Activated T-cell treated with anti-CD3 and anti-CD28 coated beads, Interleukin-2, amount 50 U/mL, for 24 hours (primary cell): Measurements from ENCODE around the gene TNFSF15.
"Not testable (repeated sequence)": the region's sequence is repeated elsewhere in the genome, so short reads cannot be mapped to it uniquely, and the experiment has no call there.

ENCODE experiments used
- DNase-seq: peaks from one replicate; pipeline ENCODE4 v3.0.0-alpha.2; 2020
- H3K27ac Mint-ChIP-seq: 2 replicates; pipeline ENCODE4 v1.8.0; 2020; ENCODE audit warnings: mild to moderate bottlenecking, mixed read lengths
- H3K27me3 Mint-ChIP-seq: 2 replicates; pipeline ENCODE4 v1.8.0; 2020; ENCODE audit warnings: mixed read lengths
- H3K36me3 Mint-ChIP-seq: 2 replicates; pipeline ENCODE4 v1.8.0; 2020; ENCODE audit warnings: low read depth, mixed read lengths
- H3K4me1 Mint-ChIP-seq: 2 replicates; pipeline ENCODE4 v1.8.0; 2020; ENCODE audit warnings: low read depth, mixed read lengths
- H3K4me3 Mint-ChIP-seq: 2 replicates; pipeline ENCODE4 v1.8.0; 2020; ENCODE audit warnings: mild to moderate bottlenecking, moderate library complexity, mixed read lengths
- H3K9me3 Mint-ChIP-seq: 2 replicates; pipeline ENCODE4 v1.8.0; 2020; ENCODE audit warnings: mixed read lengths

TNFSF15 gene

DNA sequence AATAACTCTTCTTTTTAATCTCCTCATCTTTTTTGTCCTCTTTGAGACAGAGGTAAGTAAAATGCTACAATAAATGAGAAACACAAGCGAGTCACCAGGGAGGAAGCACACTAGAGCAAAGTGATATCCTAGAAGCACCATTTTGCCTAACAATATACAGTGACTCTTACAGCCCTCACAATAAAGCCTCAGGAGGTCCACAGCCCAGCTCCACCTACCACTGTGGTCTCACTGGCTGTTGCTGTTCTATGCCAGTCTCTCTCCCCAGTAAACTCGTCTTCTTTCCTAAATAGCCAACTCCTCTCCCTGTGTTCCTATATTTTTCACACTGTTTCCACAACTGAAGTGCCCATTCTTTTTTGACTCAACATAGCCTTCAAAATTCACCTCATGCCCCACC is 44.3 kb downstream of the TNFSF15 start:
- Mint-ChIP-seq H3K27me3 (no peaks in the 10 kb centered on the region), H3K4me3 (no peak overlapping the region), H3K27ac (no peak overlapping the region), H3K4me1 (peaks cover 4% of the 10 kb centered on the region), H3K36me3 (no peaks in the 10 kb centered on the region), H3K9me3 (peaks cover 4% of the 10 kb centered on the region)
- DNase-seq = no peak

DNA sequence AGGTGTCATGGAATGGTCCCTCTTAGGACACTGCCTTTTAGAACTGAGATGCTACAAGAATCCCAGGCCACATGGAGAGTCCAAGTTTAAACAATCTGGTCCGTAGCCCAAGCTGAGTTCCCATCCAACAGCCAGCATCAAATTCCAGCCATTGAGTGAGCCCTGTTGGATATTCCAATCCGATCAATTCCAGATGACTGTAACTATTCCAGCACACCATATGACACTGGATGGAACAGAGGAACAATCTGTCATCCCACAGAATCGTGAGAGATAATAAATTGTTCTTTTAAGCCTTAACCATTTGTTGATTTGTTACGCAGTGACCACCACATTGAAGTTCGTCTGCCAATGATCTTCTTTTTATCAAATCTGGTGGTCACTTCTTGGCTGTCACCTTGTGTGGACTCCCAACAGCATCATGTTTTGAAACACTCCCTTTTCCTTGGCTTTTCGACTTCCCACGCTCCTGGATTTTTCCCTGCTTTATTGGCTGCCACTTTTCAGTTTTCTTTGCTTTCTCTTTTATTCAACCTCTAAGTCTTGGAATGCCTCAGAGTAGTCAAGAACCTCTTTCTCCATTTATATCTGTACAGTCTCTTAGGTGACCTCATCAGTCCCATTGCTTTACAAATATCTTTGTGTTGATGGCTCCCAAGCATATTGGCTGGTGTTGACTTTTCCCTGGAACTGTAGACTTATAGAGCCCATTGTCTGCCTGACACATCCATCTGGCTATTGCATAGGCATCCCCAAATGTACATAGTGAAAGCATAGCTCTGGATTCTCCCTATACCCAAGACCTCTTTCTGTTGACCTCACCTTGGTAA is 46.1 kb downstream of the TNFSF15 start:
- Mint-ChIP-seq H3K9me3 (peaks cover 4% of the 10 kb centered on the region), H3K4me1 (peaks cover 6% of the 10 kb centered on the region), H3K4me3 (no peak overlapping the region), H3K36me3 (no peaks in the 10 kb centered on the region), H3K27ac (no peak overlapping the region), H3K27me3 (no peaks in the 10 kb centered on the region)
- DNase-seq = no peak

DNA sequence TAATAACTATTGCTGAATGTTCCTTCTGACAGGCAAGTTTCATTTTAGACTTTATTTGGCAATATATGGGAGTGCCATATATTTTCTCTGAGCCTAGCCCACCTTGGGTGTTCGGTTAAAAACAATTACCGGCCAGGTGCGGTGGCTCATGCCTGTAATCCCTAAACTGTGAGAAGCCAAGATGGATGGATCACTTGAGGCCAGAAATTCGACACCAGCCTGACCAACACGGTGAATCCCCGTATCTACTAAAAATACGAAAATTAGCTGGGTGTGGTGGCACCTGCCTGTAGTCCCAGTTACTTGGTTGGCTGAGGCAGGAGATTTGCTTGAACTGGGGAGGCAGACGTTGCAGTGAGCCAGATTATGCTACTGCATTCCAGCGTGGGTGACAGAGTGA is 47.9 kb downstream of the TNFSF15 start:
- Mint-ChIP-seq H3K9me3 (peaks cover 4% of the 10 kb centered on the region), H3K4me1 (peaks cover 12% of the 10 kb centered on the region), H3K4me3 (no peak overlapping the region), H3K27ac (no peak overlapping the region), H3K27me3 (no peaks in the 10 kb centered on the region), H3K36me3 (no peaks in the 10 kb centered on the region)
- DNase-seq = no peak

DNA sequence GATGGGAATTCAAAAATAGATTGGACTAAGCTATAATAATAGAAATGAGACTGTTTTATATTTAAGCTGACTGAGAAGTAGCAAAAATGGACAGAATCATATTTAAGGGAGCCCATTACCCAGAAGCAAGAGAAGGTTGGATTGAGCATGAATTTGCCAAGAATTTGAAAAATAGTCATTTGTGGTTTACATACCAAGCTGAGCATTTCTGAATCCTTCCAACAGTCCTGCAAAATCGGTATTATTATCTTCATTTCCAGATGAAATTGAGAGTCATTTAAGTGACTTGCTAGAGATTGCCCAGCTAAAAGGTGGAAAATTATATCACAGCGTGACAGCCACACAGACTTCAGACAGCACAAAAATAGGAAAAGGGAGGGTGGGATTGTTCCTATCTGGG is 48.4 kb downstream of the TNFSF15 start:
- Mint-ChIP-seq H3K9me3 (peaks cover 4% of the 10 kb centered on the region), H3K27ac (no peak overlapping the region), H3K4me1 (peaks cover 12% of the 10 kb centered on the region), H3K36me3 (no peaks in the 10 kb centered on the region), H3K27me3 (no peaks in the 10 kb centered on the region), H3K4me3 (no peak overlapping the region)
- no peak for DNase-seq

DNA sequence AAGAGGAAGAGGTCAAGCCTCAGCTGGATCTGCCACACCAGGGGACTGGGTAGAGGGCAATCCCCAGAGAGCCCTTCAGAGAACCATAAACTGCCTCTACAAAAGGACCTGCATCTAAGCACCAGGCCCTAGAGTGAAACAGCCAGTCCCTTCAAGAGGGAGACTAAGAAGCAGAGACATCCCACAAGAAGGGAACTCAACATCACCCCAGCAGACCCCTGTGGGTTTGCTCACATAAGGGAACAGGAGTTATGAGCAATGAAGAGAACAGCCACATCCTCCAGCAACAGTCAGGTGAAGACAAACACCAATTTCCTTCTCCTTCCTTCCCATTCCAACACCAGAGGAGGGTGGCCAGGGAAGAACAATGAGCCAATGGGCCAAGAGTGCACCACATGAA is 48.9 kb downstream of the TNFSF15 start:
- Mint-ChIP-seq H3K27ac (no peak overlapping the region), H3K4me3 (no peak overlapping the region), H3K36me3 (no peaks in the 10 kb centered on the region), H3K9me3 (peaks cover 4% of the 10 kb centered on the region), H3K4me1 (peaks cover 12% of the 10 kb centered on the region), H3K27me3 (no peaks in the 10 kb centered on the region)
- no peak for DNase-seq

DNA sequence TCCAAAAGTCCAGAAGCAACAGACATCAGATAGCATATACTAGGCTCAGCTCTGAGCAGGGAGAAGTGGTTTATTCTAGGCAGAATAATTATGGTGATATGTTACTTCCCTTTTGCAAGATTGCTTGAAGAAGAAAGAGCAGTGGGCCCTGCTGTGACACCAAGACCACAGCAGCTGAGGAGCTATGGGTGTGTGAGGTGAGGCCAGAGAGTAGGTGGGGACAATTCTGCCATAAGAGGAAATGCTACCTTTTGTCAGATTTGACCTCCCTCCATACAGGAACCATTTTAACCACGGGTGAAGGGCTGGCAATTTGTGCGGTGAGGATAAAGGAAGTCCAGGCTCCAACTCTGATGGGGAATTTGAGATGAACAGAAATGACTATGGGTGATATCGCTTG is 51.3 kb downstream of the TNFSF15 start:
- Mint-ChIP-seq H3K36me3 (no peaks in the 10 kb centered on the region), H3K9me3 (peaks cover 4% of the 10 kb centered on the region), H3K4me3 (no peak overlapping the region), H3K27me3 (no peaks in the 10 kb centered on the region), H3K27ac (no peak overlapping the region), H3K4me1 (peaks cover 12% of the 10 kb centered on the region)
- no peak for DNase-seq

DNA sequence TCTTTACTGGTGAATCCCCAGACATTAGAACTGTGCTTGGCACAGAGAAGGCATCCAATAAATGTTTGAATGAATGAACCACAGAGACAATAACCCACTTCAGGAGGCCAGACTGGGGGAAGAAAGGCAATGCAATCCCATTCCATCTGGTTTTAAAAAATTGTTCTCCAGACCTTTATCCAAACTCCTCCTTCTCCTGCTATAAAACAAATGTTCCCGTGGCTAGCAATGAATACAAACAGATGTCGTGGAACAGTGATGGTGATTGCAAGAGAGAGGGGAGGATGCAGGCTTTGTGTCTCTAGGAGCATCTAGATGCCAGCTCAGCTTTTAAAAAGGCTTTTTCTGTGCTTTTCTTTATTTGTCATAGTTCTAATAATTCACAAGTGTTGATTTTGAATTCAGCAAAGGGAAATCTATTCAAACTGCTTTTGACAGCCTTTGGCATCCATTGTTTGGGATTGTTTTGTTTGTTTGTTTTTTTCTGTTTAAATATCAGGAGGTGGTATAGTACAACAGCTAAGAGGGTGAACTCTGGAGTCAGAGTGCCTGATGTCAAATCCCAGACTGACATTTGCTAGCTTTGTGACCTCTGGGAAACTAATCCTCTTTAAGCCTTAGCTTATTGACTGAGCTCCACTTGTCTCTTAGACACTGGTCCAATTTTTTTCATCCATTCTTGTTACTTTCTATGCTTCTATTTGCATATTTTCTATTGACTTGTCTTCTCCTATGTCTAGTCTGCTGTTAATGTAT is 59.1 kb downstream of the TNFSF15 start:
- Mint-ChIP-seq H3K27me3 (no peaks in the 10 kb centered on the region), H3K36me3 (no peaks in the 10 kb centered on the region), H3K27ac (no peak overlapping the region), H3K9me3 (no peaks in the 10 kb centered on the region), H3K4me3 (no peak overlapping the region), H3K4me1 (peaks cover 15% of the 10 kb centered on the region)
- no peak for DNase-seq

DNA sequence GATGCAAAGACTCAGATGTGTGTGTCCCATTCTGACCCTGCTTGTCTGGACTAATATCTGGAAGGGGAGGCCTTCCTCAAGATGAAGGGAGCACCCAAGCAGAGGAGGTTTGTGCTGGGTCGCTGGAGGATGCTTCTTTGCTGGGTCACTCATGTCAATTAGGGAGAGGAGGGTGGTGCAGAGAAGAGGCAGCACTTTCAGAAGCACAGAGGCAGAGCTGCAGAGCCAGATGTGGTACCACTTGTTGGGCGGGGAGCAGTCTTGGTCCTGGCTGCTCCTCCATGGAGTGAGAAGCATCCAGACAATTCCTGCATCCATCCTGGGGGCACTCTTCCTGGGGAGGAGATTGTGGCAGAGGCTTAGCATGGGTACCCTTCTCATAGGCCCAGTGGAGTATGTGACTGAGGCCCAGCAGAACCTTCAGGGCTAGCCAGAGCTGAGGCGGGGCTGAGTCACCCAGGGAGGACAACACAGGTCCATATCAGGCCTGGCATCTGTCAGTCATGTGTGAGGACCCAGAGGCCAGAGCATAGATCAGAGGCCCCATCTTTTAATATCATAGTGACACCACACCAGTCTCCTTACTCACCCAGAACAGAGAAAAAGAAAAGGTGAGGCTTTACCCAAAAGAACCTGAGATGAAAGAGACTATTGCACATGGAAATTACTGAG is 59.8 kb downstream of the TNFSF15 start:
- no peaks in the 10 kb centered on the region for H3K36me3 Mint-ChIP-seq
- H3K4me3 Mint-ChIP-seq = no peak overlapping the region
- H3K9me3 Mint-ChIP-seq = no peaks in the 10 kb centered on the region
- no peaks in the 10 kb centered on the region for H3K27me3 Mint-ChIP-seq
- no peak for DNase-seq
- no peak overlapping the region for H3K27ac Mint-ChIP-seq
- peaks cover 15% of the 10 kb centered on the region for H3K4me1 Mint-ChIP-seq

DNA sequence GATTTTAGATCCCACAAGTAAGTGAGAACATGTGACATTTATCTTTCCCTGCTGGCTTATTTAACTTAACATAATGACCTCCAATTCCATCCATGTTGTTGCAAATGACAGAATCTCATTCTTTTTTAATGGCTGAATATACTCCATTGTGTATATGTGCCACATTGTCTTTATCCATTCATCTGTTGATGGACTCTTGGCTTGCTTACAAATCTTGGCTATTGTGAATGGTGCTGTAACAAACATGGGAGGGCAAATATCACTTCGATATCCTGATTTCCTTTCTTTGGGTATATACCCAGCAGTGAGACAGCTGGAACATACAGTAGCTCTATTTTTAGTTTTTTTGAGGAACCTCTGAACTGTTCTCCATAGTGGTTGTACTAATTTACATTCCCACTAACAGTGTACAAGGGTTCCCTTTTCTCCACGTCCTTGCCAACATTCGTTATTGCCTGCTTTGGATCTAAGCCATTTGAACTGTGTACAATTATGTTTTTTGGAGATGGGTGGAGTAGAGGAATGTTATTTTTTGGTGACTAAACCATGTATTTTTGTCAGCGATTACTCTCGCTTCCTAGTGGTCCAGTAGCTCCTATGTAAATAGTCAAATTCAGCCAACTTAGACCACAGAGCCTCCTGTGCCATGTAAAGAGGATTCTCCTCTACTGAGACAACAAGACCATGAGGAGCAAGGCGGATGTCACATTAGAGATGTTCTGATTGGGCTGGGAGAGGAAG is 60.6 kb downstream of the TNFSF15 start:
- Mint-ChIP-seq H3K4me1 (peaks cover 21% of the 10 kb centered on the region), H3K4me3 (no peak overlapping the region), H3K9me3 (no peaks in the 10 kb centered on the region), H3K36me3 (no peaks in the 10 kb centered on the region), H3K27ac (peak overlapping the region; percentile 9), H3K27me3 (no peaks in the 10 kb centered on the region)
- no peak for DNase-seq

DNA sequence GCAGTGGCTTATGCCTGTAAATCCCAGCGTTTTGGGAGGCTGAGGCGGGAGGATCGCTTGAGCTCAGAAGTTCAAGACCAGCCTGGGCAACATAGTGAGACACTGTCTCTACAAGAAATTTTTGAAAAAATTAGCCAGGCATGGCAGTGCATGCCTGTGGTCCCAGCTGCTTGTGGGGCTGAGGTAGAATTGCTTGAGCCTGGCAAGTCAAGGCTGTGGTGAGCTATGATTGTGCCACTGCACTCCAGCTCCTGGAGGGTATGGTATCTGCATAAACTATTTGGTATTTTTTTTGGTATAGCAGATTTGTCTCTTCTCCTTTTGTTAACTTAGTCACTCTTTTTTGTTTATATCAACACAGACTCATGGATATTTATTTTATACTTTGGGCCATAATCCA is 62.4 kb downstream of the TNFSF15 start:
- no peaks in the 10 kb centered on the region for H3K27me3 Mint-ChIP-seq
- peaks cover 38% of the 10 kb centered on the region for H3K4me1 Mint-ChIP-seq
- no peaks in the 10 kb centered on the region for H3K9me3 Mint-ChIP-seq
- peaks cover 6% of the 10 kb centered on the region for H3K36me3 Mint-ChIP-seq
- no peak for DNase-seq
- H3K27ac Mint-ChIP-seq = no peak overlapping the region
- no peak overlapping the region for H3K4me3 Mint-ChIP-seq

DNA sequence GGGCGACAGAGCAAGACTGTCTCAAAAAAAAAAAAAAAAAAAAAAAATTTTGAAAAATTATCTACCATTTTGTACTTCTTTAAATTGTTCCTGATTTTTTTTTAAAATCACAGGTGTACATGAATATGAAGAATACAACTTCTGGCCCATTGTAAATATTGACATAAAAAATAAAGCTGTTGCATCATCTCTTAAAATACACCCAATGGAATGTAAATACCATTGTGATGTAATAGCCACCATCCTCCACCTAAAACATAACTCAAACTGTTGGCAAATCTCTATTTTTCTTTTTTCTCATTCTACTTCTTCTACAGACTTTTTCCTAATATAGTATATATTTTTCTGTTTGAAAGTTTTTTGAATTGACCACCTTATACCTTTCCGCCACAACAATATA is 62.9 kb downstream of the TNFSF15 start:
- Mint-ChIP-seq H3K4me1 (peaks cover 42% of the 10 kb centered on the region), H3K27me3 (no peaks in the 10 kb centered on the region), H3K27ac (no peak overlapping the region), H3K9me3 (no peaks in the 10 kb centered on the region), H3K4me3 (no peak overlapping the region), H3K36me3 (peaks cover 6% of the 10 kb centered on the region)
- no peak for DNase-seq

DNA sequence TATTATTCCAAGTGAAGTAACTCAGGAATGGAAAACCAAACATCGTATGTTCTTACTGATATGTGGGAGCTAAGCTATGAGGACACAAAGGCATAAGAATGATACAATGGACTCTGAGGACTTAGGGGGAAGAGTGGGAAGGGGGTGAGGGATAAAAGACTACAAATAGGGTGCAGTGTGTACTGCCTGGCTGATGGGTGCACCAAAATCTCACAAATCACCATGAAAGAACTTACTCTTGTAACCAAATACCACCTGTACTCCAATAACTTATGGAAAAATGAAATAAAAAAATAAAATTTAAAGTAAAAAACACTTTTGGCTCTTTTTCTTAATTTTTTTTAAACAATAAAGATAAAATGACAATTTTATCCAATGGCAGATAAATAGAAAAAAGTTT is 64.3 kb downstream of the TNFSF15 start:
- H3K27me3 Mint-ChIP-seq, H3K36me3 Mint-ChIP-seq, H3K27ac Mint-ChIP-seq, DNase-seq, H3K4me3 Mint-ChIP-seq, H3K9me3 Mint-ChIP-seq: not testable (repeated sequence)
- H3K4me1 Mint-ChIP-seq = peaks cover 52% of the 10 kb centered on the region

DNA sequence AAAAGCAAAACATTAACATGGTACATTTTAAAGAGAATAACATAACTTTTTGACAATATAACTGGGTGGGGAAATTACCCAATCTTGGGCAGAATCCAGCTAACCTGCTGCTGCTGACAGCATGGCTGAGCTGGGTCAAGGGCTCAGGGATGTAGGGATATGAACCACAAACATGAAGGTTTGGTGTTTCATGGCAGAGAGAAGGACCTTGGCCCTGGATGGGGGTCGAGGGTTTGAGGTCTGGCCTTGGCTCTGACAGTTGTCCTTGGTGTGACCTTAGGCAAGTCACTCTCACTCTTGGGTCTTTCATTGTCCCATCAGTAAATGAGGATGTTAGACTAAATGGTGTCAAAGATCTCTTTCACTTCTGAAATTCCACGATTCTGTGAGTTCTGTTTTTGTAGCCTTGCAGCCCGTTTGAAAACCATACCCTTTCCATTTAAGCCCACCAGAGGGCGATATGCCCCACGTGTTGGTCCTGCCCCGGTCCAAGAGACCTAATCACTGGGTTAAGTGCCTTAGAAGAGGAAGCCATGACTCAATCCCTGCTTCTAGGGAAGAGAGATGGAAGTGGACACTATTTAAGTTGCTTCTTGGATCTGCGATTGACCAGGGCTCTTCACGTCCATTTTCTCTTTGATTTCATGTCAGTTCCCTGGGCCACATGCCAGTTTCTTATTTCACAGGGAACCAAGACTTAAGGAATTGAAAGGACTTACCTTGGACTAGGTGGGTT is 67.1 kb downstream of the TNFSF15 start:
- Mint-ChIP-seq H3K9me3 (no peaks in the 10 kb centered on the region), H3K27ac (peak overlapping the region; percentile 93), H3K36me3 (peaks cover 10% of the 10 kb centered on the region), H3K4me3 (peak overlapping the region; percentile 10), H3K27me3 (no peaks in the 10 kb centered on the region), H3K4me1 (peaks cover 64% of the 10 kb centered on the region)
- peak; percentile 69 for DNase-seq

DNA sequence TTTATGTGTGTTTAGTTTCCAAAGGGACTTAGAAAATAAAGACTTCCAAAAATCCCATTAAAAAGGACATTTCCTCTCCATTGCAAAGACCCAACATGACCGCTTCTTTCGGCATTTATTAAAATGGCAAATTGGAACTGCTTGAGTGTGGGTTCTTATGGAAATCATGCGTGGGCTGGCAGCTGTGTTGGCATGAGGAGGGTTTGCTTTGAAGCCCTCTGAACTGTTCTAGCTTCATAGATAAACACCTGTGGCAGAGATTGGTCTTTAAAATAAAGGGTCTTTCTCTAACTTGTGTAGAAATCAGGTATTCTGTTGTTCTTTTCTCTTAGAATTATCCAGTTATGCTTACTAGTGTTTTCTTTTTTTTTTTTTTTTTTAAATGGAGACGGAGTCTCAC is 68.0 kb downstream of the TNFSF15 start:
- DNase-seq = no peak
- Mint-ChIP-seq H3K36me3 (peaks cover 10% of the 10 kb centered on the region), H3K27ac (peak overlapping the region; percentile 93), H3K4me1 (peaks cover 65% of the 10 kb centered on the region), H3K9me3 (no peaks in the 10 kb centered on the region), H3K27me3 (no peaks in the 10 kb centered on the region), H3K4me3 (no peak overlapping the region)
